Measurements from ENCODE around the gene OVCA2. TPM values are rescaled to one million over a fixed set of nuclear protein-coding genes. Genes with fewer than 3 reads are reported as not detected.

OVCA2 gene
- total RNA-seq, 4 donors from 2014 or later, result 12.6 to 50.2 (median 34.4) TPM

DNA sequence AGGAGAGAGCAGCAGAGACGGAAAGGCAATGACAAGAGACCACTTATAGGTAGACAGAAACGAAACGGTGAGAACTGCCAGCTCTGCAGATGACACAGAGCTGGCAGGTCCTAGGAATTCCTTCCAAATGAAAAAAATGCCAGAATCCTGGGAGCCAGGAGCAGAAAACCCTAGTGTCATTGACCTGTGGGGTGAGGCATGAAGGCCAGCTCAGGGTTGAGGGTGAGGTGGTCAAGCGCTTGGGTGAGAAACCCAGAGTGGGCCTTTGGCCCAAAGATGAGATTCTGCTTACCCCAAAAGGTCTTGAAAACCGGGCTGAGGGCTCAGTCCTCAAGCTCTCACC is 22.3 kb downstream of the OVCA2 start:
- DNase-seq (no peak), ATAC-seq (no peak)
- H3K4me1 ChIP-seq, result peaks cover 42 to 43% of the 10 kb centered on the region in 2 donors
- TF ChIP-seq, protein P1, sequence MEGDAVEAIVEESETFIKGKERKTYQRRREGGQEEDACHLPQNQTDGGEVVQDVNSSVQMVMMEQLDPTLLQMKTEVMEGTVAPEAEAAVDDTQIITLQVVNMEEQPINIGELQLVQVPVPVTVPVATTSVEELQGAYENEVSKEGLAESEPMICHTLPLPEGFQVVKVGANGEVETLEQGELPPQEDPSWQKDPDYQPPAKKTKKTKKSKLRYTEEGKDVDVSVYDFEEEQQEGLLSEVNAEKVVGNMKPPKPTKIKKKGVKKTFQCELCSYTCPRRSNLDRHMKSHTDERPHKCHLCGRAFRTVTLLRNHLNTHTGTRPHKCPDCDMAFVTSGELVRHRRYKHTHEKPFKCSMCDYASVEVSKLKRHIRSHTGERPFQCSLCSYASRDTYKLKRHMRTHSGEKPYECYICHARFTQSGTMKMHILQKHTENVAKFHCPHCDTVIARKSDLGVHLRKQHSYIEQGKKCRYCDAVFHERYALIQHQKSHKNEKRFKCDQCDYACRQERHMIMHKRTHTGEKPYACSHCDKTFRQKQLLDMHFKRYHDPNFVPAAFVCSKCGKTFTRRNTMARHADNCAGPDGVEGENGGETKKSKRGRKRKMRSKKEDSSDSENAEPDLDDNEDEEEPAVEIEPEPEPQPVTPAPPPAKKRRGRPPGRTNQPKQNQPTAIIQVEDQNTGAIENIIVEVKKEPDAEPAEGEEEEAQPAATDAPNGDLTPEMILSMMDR (IDR thresholded peaks at IDR 0.05 in 4 of 5, conservative IDR thresholded peaks at IDR 0.05 in 1 of 5), result no peak
- no peak for TF ChIP-seq POLR2A (IDR thresholded peaks at IDR 0.05)
- H3K27me3 ChIP-seq, result no peaks in the 10 kb centered on the region
- no peak overlapping the region for H3K4me3 ChIP-seq
- intact Hi-C loops (cut with DNase I; ENCODE audit: low total_unique reads), result no loop called here
- peaks cover 0 to 25% of the 10 kb centered on the region in 2 donors for H3K36me3 ChIP-seq
- in situ Hi-C loops (cut with MboI; ENCODE audit: low sequenced_read_pairs in 4 of 4), result loop anchor here in 2 of 4 donors (5.0 to 10.0 kb wide), 2 partner anchors 181 to 183 kb away; no protein-coding TSS in a partner anchor
- H3K9me3 ChIP-seq, result no peaks in the 10 kb centered on the region
- peak overlapping the region; percentile 68 to 82 (median 74) for H3K27ac ChIP-seq

DNA sequence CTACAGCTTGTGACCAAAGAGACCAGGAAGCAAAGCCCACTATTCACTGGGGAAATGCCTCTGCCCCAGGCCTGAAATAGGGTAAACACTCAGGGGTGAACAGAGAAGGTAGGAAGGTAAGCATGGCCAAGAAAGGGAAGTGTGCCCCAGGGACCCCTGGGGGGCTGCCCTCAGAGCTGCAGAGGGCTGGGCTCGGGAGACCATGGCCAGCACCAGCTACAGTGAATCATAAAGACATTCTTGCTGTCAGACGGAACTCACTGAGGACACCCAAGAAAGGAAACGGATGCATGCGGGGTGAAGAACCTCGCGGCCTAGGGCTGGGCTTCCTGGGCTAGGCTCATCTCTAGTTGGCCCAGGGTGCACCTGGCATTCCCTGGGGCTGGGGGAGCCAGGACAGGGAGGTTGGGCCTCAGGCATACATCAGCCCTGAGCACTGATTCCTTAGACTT is 22.7 kb downstream of the OVCA2 start:
- ATAC-seq (peak in 1 of 2 donors; percentile 14), DNase-seq (no peak)
- Histone ChIP-seq H3K4me1 (peaks cover 38 to 43% of the 10 kb centered on the region in 2 donors), H3K27ac (peak overlapping the region; percentile 68 to 82 (median 74)), H3K36me3 (peaks cover 0 to 25% of the 10 kb centered on the region in 2 donors), H3K4me3 (no peak overlapping the region), H3K27me3 (no peaks in the 10 kb centered on the region), H3K9me3 (no peaks in the 10 kb centered on the region)
- no peak for TF ChIP-seq POLR2A (IDR thresholded peaks at IDR 0.05)
- TF ChIP-seq, protein P1 (IDR thresholded peaks at IDR 0.05 in 4 of 5, conservative IDR thresholded peaks at IDR 0.05 in 1 of 5), result no peak
- intact Hi-C loops (cut with DNase I; ENCODE audit: low total_unique reads), result no loop called here
- in situ Hi-C loops (cut with MboI; ENCODE audit: low sequenced_read_pairs in 4 of 4), result loop anchor here in 2 of 4 donors (5.0 to 10.0 kb wide), 2 partner anchors 180 to 183 kb away; no protein-coding TSS in a partner anchor

DNA sequence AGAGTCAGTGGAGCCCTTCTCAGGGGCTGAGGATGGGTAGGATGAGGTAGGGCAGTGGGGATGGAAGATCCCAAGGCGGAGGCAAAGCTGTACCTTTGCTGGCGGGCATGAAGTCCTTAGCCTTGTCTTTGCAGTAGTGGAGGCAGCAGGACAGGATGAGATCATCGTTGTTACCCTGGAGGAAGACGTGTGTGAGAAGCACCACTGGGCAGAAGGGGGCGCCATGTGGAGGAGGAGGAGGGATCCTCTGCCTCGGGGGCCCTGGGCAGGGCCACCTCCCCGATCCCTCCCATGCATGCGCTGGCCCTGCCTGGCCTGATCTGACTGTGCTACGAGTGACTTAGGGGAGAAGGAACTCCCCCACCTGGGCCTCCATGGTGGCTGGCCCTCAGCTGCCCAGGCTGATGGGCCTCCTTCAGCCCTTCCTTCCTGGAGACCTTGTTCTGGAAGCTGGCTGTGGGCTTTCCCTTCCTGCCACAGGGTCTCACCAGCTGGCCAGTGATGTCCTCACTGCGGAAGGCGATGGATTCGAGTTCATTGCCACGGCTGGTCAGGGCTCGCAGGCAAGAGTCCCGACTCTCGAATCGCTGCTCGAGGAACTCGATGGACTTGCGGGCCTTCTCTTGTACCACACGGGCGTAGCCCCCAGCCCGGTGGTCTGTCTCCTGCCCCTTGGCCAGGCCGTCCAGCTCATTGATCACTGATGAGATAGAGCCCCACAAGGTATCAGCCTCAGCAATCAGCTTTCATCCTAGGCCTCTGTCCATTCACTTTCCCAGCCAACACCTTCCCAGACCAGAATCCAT is 23.4 kb downstream of the OVCA2 start:
- Histone ChIP-seq H3K27ac (peak overlapping the region; percentile 68 to 82 (median 74)), H3K4me1 (peaks cover 40 to 41% of the 10 kb centered on the region in 2 donors), H3K9me3 (no peaks in the 10 kb centered on the region), H3K36me3 (peaks cover 0 to 25% of the 10 kb centered on the region in 2 donors), H3K4me3 (no peak overlapping the region), H3K27me3 (no peaks in the 10 kb centered on the region)
- intact Hi-C loops (cut with DNase I; ENCODE audit: low total_unique reads) (no loop called here), in situ Hi-C loops (cut with MboI; ENCODE audit: low sequenced_read_pairs in 4 of 4) (loop anchor here in 3 of 4 donors (5.0 to 10.0 kb wide), 3 partner anchors 177 to 182 kb away; no protein-coding TSS in a partner anchor)
- DNase-seq (no peak), ATAC-seq (no peak)
- TF ChIP-seq POLR2A (IDR thresholded peaks at IDR 0.05), result no peak
- TF ChIP-seq, protein P1 (IDR thresholded peaks at IDR 0.05 in 4 of 5, conservative IDR thresholded peaks at IDR 0.05 in 1 of 5), result peak in 1 of 5 experiments; percentile 17

DNA sequence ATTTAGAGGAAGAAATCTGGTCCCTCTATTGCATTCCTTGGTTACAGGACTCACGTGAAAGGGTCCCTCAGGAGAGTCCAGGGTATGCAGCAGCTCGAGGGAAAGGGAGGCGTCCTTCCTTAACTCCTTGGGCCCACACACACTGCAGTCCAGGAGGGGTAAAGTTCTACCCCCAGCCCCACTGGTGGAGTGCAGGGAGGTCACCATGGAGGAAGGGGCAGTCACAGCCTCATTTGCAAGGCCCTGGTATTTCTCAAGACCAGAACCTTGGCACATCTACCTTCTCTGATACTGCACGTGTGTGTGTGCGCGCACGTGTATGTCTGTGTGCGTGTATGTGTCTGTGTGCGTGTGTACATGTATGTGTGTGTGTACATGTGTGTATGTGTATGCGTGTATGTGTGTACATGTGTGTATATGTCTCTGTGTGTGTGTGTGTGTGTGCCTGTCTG is 24.2 kb downstream of the OVCA2 start:
- intact Hi-C loops (cut with DNase I; ENCODE audit: low total_unique reads), result no loop called here
- no peaks in the 10 kb centered on the region for H3K9me3 ChIP-seq
- no peaks in the 10 kb centered on the region for H3K27me3 ChIP-seq
- DNase-seq (no peak), ATAC-seq (no peak)
- TF ChIP-seq, protein P1 (IDR thresholded peaks at IDR 0.05 in 4 of 5, conservative IDR thresholded peaks at IDR 0.05 in 1 of 5), result no peak
- no peak for TF ChIP-seq POLR2A (IDR thresholded peaks at IDR 0.05)
- H3K36me3 ChIP-seq, result peaks cover 0 to 25% of the 10 kb centered on the region in 2 donors
- peak overlapping the region; percentile 68 to 82 (median 74) for H3K27ac ChIP-seq
- in situ Hi-C loops (cut with MboI; ENCODE audit: low sequenced_read_pairs in 4 of 4), result loop anchor here in 2 of 4 donors (5.0 to 10.0 kb wide), 2 partner anchors 176 to 179 kb away; no protein-coding TSS in a partner anchor
- peaks cover 46 to 48% of the 10 kb centered on the region in 2 donors for H3K4me1 ChIP-seq
- no peak overlapping the region for H3K4me3 ChIP-seq
